Adipocyte (in vitro differentiated cells): Measurements from ENCODE around the gene DEDD.
A peak's percentile ranks its signal among the peaks of the same experiment; 100 is the strongest.

Experiments
- DNase-seq: peaks from one replicate; pipeline ENCODE4 v3.0.0-alpha.2; 2015; ENCODE audit warnings: low read depth
- H3K27me3 ChIP-seq: replicated peaks from 2 replicates; pipeline ENCODE4 v1.7.0; 2013; ENCODE audit warnings: mild to moderate bottlenecking, low read length, moderate library complexity; ENCODE audit not compliant: control insufficient read depth, insufficient read depth
- H3K36me3 ChIP-seq: 2 replicates; pipeline ENCODE4 v1.7.0; 2013; ENCODE audit warnings: low read length, mild to moderate bottlenecking, moderate library complexity; ENCODE audit not compliant: control insufficient read depth, insufficient read depth, severe bottlenecking
- H3K4me1 ChIP-seq: 2 replicates; pipeline ENCODE4 v1.7.0; 2013; ENCODE audit warnings: mild to moderate bottlenecking, low read length, moderate library complexity; ENCODE audit not compliant: control insufficient read depth, insufficient read depth
- H3K4me3 ChIP-seq: 2 replicates; pipeline ENCODE4 v1.7.0; 2013; ENCODE audit warnings: mild to moderate bottlenecking, low read length, moderate library complexity
- H3K9ac ChIP-seq: 2 replicates; pipeline ENCODE4 v1.7.0; 2013; ENCODE audit warnings: mild to moderate bottlenecking, low read length, moderate library complexity
- H3K9me3 ChIP-seq: 2 replicates; pipeline ENCODE4 v1.7.0; 2013; ENCODE audit warnings: mild to moderate bottlenecking, low read length, moderate library complexity; ENCODE audit not compliant: control insufficient read depth

Gene DEDD

GRCh38 chr1:161162052-161162451 lies 29.6 kb upstream of the DEDD start:
- Histone ChIP-seq H3K36me3 (peaks cover 43% of the 10 kb centered on the region), H3K9ac (no peak overlapping the region), H3K4me1 (peaks cover 30% of the 10 kb centered on the region), H3K9me3 (no peaks in the 10 kb centered on the region), H3K4me3 (no peak overlapping the region), H3K27me3 (no peaks in the 10 kb centered on the region)
- no peak for DNase-seq

- no peak for DNase-seq
- peaks cover 45% of the 10 kb centered on the region for H3K36me3 ChIP-seq
- H3K9ac ChIP-seq, result no peak overlapping the region
- no peaks in the 10 kb centered on the region for H3K27me3 ChIP-seq
- H3K4me3 ChIP-seq, result no peak overlapping the region
- H3K4me1 ChIP-seq, result peaks cover 26% of the 10 kb centered on the region
- no peaks in the 10 kb centered on the region for H3K9me3 ChIP-seq
Observed at GRCh38 chr1:161161652-161162051, 29.2 kb upstream of the DEDD start.

GRCh38 chr1:161160671-161161145 lies 28.2 kb upstream of the DEDD start:
- H3K27me3 ChIP-seq, result no peaks in the 10 kb centered on the region
- H3K9me3 ChIP-seq, result no peaks in the 10 kb centered on the region
- DNase-seq, result no peak
- no peak overlapping the region for H3K9ac ChIP-seq
- peaks cover 23% of the 10 kb centered on the region for H3K4me1 ChIP-seq
- H3K4me3 ChIP-seq, result no peak overlapping the region
- peaks cover 45% of the 10 kb centered on the region for H3K36me3 ChIP-seq

- peak overlapping the region; percentile 90 for H3K4me3 ChIP-seq
- H3K36me3 ChIP-seq, result peaks cover 43% of the 10 kb centered on the region
Observed at GRCh38 chr1:161159913-161160243, 27.4 kb upstream of the DEDD start.

GRCh38 chr1:161159087-161159912 lies 26.8 kb upstream of the DEDD start, which contains the start of gene USP21:
Gene USP21, plus strand, starts transcription at chr1:161159500. Its CDS starts 1,141 bp downstream, at chr1:161160641.
- peak within 1 kb of the TSS; percentile 90 for H3K9ac ChIP-seq
- peak within 1 kb of the TSS; percentile 90 for H3K4me3 ChIP-seq
- H3K4me1 ChIP-seq, result peaks cover 18% of the 10 kb centered on the region
- DNase-seq, result peak; percentile 98
- H3K27me3 ChIP-seq, result no peaks in the 10 kb centered on the region
- no peaks in the 10 kb centered on the region for H3K9me3 ChIP-seq
- H3K36me3 ChIP-seq, result peaks cover 37% of the 10 kb centered on the region

More at GRCh38 chr1:161159913-161160243, 27.4 kb upstream of the DEDD start:
- Histone ChIP-seq H3K9me3 (no peaks in the 10 kb centered on the region), H3K9ac (peak overlapping the region; percentile 90), H3K27me3 (no peaks in the 10 kb centered on the region), H3K4me1 (peaks cover 18% of the 10 kb centered on the region)
- no peak for DNase-seq

- H3K36me3 ChIP-seq, result peaks cover 35% of the 10 kb centered on the region
- H3K4me3 ChIP-seq, result peak overlapping the region; percentile 90
- peaks cover 18% of the 10 kb centered on the region for H3K4me1 ChIP-seq
- H3K9me3 ChIP-seq, result no peaks in the 10 kb centered on the region
- H3K9ac ChIP-seq, result peak overlapping the region; percentile 90
- H3K27me3 ChIP-seq, result no peaks in the 10 kb centered on the region
- DNase-seq, result no peak
Observed at GRCh38 chr1:161158316-161159010, 26.0 kb upstream of the DEDD start.

- H3K9me3 ChIP-seq, result no peaks in the 10 kb centered on the region
- H3K4me1 ChIP-seq, result peaks cover 22% of the 10 kb centered on the region
- no peak overlapping the region for H3K4me3 ChIP-seq
- peaks cover 29% of the 10 kb centered on the region for H3K36me3 ChIP-seq
- no peak for DNase-seq
- H3K27me3 ChIP-seq, result no peaks in the 10 kb centered on the region
- H3K9ac ChIP-seq, result no peak overlapping the region
Observed at GRCh38 chr1:161157867-161158266, 25.4 kb upstream of the DEDD start.

GRCh38 chr1:161153682-161154337 lies 21.3 kb upstream of the DEDD start, which contains the start of gene UFC1:
Gene UFC1, plus strand, starts transcription at chr1:161153978. Its CDS starts 20 bp downstream, at chr1:161153998.
- Histone ChIP-seq H3K9me3 (no peaks in the 10 kb centered on the region), H3K9ac (peak within 1 kb of the TSS; percentile 98), H3K27me3 (no peaks in the 10 kb centered on the region), H3K4me3 (peak within 1 kb of the TSS; percentile 98), H3K36me3 (peaks cover 18% of the 10 kb centered on the region), H3K4me1 (peaks cover 8% of the 10 kb centered on the region)
- DNase-seq, result peak; percentile 92

GRCh38 chr1:161153176-161153575 lies 20.7 kb upstream of the DEDD start:
- DNase-seq, result no peak
- Histone ChIP-seq H3K4me1 (peaks cover 4% of the 10 kb centered on the region), H3K27me3 (no peaks in the 10 kb centered on the region), H3K9me3 (no peaks in the 10 kb centered on the region), H3K4me3 (peak overlapping the region; percentile 98), H3K36me3 (peaks cover 12% of the 10 kb centered on the region), H3K9ac (peak overlapping the region; percentile 98)

- Histone ChIP-seq H3K4me1 (no peaks in the 10 kb centered on the region), H3K4me3 (no peak overlapping the region), H3K9me3 (no peaks in the 10 kb centered on the region), H3K9ac (no peak overlapping the region), H3K36me3 (no peaks in the 10 kb centered on the region), H3K27me3 (no peaks in the 10 kb centered on the region)
- no peak for DNase-seq
Observed at GRCh38 chr1:161145832-161146231, 13.4 kb upstream of the DEDD start.
